Panc1 (cell line): ENCODE results near the gene MXRA8. TPM values are rescaled to one million over a fixed set of nuclear protein-coding genes. Genes with fewer than 3 reads are reported as not detected.

Source experiments
- ATAC-seq: fragments of 200-7000 bp; cut with Tn5 transposase; 2 replicates; pipeline ENCODE4 v1.9.1; 2020; ENCODE audit warnings: mild to moderate bottlenecking, moderate library complexity
- BruUV-seq: library from RNA; stranded (reverse); fragments of 400-500 nt; replicated peaks from 2 replicates; lab custom pipeline; 2021; lab: Mats Ljungman, UMichigan
- CTCF ChIA-PET: fragments of 300-600 bp; sonication (Branson Sonifier 250); formaldehyde crosslinking; loops from one replicate; lab custom pipeline; 2022; ENCODE audit warnings: antibody characterized with exemption; lab: Charles Lee
- POLR2A ChIA-PET: fragments of 300-600 bp; sonication (Branson Sonifier 250); formaldehyde crosslinking; loops from one replicate; lab custom pipeline; 2022; ENCODE audit warnings: antibody characterized with exemption; lab: Charles Lee
- DNase-seq: peaks from one replicate; pipeline ENCODE4 v3.0.0-alpha.2; 2010; ENCODE audit warnings: low read depth, low spot score
- H3K27ac ChIP-seq: 2 replicates; pipeline ENCODE4 v1.5.1; 2011; ENCODE audit warnings: mild to moderate bottlenecking, low read length, inconsistent platforms
- H3K27me3 ChIP-seq: fragments of 200-500 bp; sonication (Bioruptor generic); 2 replicates; pipeline ENCODE4 v1.6.0; 2014; ENCODE audit warnings: low read length, inconsistent platforms; ENCODE audit not compliant: control insufficient read depth, insufficient read depth
- H3K36me3 ChIP-seq: fragments of 200-500 bp; sonication (Bioruptor generic); 2 replicates; pipeline ENCODE4 v1.5.1; 2014; ENCODE audit warnings: inconsistent platforms, mild to moderate bottlenecking, low read length, moderate library complexity; ENCODE audit not compliant: control insufficient read depth, insufficient read depth
- H3K4me1 ChIP-seq: 2 replicates; pipeline ENCODE4 v1.5.1; 2011; ENCODE audit warnings: inconsistent platforms, mild to moderate bottlenecking, low read length, moderate library complexity; ENCODE audit not compliant: control insufficient read depth, insufficient read depth
- H3K4me3 ChIP-seq, 2 experiments: 2 replicates each; pipeline ENCODE4 v1.5.1; 2011 to 2012; ENCODE audit warnings: low read depth in 2 of 2, low read length in 2 of 2, mild to moderate bottlenecking in 2 of 2, inconsistent platforms in 1 of 2, moderate library complexity in 1 of 2
- H3K9me3 ChIP-seq: fragments of 200-500 bp; sonication (Bioruptor generic); 2 replicates; pipeline ENCODE4 v1.5.1; 2014; ENCODE audit warnings: low read depth, mild to moderate bottlenecking, inconsistent platforms, low read length, moderate library complexity; ENCODE audit not compliant: control insufficient read depth, insufficient read depth
- POLR2AphosphoS5 ChIP-seq: IDR thresholded peaks from 2 replicates; pipeline ENCODE4 v1.6.1; 2012; ENCODE audit warnings: mild to moderate bottlenecking, low read depth, low read length, moderate library complexity
- SIN3A ChIP-seq: IDR thresholded peaks from 2 replicates; pipeline ENCODE4 v1.6.1; 2012; ENCODE audit warnings: low read depth, mild to moderate bottlenecking, low read length, moderate library complexity, borderline replicate concordance; ENCODE audit not compliant: insufficient read depth
- TCF7L2 ChIP-seq: IDR thresholded peaks from 2 replicates; pipeline ENCODE4 v1.6.1; 2011; ENCODE audit warnings: mild to moderate bottlenecking, low read depth, low read length, inconsistent platforms
- in situ Hi-C: cut with HindIII; loops from 2 replicates; pipeline ENCODE4 v1.10.0; 2016; ENCODE audit warnings: low sequenced_read_pairs, low pct_unique_long_range_greater_than_20kb
- intact Hi-C: fragments of 100-400 bp; cut with micrococcal nuclease; formaldehyde crosslinking; loops from one replicate; pipeline ENCODE4 v1.10.0; 2022; ENCODE audit not compliant: unreplicated experiment
- total RNA-seq: library from RNA; stranded (reverse); gene quantifications from one replicate; pipeline ENCODE4 v1.2.1, GENCODE V29; 2021; ENCODE audit not compliant: unreplicated experiment
- TF ChIP-seq, protein P1 (sequence below): fragments of 450-650 bp; IDR thresholded peaks from 2 replicates; pipeline ENCODE4 v1.5.1; 2017; ENCODE audit warnings: mild to moderate bottlenecking
- TF ChIP-seq, protein P2 (sequence below), 2 experiments: IDR thresholded peaks; 2 replicates each; pipeline ENCODE4 v1.6.1; 2011 to 2012; ENCODE audit warnings: low read depth in 2 of 2, control low read depth in 1 of 2, low read length in 1 of 2, mild to moderate bottlenecking in 1 of 2, moderate library complexity in 1 of 2; ENCODE audit not compliant: insufficient read depth in 1 of 2

MXRA8 gene
- total RNA-seq, 1 experiment from 2014 or later, result 96.0 TPM

DNA sequence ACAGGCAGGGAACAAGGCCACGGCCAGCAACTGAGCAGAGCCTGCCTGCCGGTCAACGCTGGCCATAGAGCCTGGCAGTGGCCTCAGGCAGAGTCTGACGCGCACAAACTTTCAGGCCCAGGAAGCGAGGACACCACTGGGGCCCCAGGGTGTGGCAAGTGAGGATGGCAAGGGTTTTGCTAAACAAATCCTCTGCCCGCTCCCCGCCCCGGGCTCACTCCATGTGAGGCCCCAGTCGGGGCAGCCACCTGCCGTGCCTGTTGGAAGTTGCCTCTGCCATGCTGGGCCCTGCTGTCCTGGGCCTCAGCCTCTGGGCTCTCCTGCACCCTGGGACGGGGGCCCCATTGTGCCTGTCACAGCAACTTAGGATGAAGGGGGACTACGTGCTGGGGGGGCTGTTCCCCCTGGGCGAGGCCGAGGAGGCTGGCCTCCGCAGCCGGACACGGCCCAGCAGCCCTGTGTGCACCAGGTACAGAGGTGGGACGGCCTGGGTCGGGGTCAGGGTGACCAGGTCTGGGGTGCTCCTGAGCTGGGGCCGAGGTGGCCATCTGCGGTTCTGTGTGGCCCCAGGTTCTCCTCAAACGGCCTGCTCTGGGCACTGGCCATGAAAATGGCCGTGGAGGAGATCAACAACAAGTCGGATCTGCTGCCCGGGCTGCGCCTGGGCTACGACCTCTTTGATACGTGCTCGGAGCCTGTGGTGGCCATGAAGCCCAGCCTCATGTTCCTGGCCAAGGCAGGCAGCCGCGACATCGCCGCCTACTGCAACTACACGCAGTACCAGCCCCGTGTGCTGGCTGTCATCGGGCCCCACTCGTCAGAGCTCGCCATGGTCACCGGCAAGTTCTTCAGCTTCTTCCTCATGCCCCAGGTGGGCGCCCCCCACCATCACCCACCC lies 27.0 kb downstream of the MXRA8 start, which contains the start of gene TAS1R3:
Gene TAS1R3, plus strand, starts transcription at position 213 of the 898 bp plus-strand sequence. Its CDS starts 66 bp downstream, at position 279.
- CTCF ChIA-PET, result no interaction called here
- peaks cover 2% of the 10 kb centered on the region; the same call in 1 of the 2 replicates for H3K4me1 ChIP-seq
- POLR2A ChIA-PET, result no interaction called here
- no peaks in the 10 kb centered on the region for H3K27me3 ChIP-seq
- H3K9me3 ChIP-seq, result no peaks in the 10 kb centered on the region
- in situ Hi-C loops (no loop called here), intact Hi-C loops (no loop called here)
- H3K36me3 ChIP-seq, result no peaks in the 10 kb centered on the region
- BruUV-seq, result no TSS peak
- no peak within 1 kb of the TSS for H3K27ac ChIP-seq
- no peak for DNase-seq
- ATAC-seq, result peak; percentile 9; the same call in 1 of the 2 replicates
- H3K4me3 ChIP-seq, result no peak within 1 kb of the TSS
- no peak for TF ChIP-seq TCF7L2
- no peak for TF ChIP-seq POLR2AphosphoS5
- TF ChIP-seq, protein P1, sequence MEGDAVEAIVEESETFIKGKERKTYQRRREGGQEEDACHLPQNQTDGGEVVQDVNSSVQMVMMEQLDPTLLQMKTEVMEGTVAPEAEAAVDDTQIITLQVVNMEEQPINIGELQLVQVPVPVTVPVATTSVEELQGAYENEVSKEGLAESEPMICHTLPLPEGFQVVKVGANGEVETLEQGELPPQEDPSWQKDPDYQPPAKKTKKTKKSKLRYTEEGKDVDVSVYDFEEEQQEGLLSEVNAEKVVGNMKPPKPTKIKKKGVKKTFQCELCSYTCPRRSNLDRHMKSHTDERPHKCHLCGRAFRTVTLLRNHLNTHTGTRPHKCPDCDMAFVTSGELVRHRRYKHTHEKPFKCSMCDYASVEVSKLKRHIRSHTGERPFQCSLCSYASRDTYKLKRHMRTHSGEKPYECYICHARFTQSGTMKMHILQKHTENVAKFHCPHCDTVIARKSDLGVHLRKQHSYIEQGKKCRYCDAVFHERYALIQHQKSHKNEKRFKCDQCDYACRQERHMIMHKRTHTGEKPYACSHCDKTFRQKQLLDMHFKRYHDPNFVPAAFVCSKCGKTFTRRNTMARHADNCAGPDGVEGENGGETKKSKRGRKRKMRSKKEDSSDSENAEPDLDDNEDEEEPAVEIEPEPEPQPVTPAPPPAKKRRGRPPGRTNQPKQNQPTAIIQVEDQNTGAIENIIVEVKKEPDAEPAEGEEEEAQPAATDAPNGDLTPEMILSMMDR, result no peak
- TF ChIP-seq, protein P2, sequence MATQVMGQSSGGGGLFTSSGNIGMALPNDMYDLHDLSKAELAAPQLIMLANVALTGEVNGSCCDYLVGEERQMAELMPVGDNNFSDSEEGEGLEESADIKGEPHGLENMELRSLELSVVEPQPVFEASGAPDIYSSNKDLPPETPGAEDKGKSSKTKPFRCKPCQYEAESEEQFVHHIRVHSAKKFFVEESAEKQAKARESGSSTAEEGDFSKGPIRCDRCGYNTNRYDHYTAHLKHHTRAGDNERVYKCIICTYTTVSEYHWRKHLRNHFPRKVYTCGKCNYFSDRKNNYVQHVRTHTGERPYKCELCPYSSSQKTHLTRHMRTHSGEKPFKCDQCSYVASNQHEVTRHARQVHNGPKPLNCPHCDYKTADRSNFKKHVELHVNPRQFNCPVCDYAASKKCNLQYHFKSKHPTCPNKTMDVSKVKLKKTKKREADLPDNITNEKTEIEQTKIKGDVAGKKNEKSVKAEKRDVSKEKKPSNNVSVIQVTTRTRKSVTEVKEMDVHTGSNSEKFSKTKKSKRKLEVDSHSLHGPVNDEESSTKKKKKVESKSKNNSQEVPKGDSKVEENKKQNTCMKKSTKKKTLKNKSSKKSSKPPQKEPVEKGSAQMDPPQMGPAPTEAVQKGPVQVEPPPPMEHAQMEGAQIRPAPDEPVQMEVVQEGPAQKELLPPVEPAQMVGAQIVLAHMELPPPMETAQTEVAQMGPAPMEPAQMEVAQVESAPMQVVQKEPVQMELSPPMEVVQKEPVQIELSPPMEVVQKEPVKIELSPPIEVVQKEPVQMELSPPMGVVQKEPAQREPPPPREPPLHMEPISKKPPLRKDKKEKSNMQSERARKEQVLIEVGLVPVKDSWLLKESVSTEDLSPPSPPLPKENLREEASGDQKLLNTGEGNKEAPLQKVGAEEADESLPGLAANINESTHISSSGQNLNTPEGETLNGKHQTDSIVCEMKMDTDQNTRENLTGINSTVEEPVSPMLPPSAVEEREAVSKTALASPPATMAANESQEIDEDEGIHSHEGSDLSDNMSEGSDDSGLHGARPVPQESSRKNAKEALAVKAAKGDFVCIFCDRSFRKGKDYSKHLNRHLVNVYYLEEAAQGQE (IDR thresholded peaks at IDR 0.05; ENCODE audit: insufficient read depth in 1 of 2, low read depth in 2 of 2, low read length in 1 of 2), result no peak
- no peak for TF ChIP-seq SIN3A

DNA sequence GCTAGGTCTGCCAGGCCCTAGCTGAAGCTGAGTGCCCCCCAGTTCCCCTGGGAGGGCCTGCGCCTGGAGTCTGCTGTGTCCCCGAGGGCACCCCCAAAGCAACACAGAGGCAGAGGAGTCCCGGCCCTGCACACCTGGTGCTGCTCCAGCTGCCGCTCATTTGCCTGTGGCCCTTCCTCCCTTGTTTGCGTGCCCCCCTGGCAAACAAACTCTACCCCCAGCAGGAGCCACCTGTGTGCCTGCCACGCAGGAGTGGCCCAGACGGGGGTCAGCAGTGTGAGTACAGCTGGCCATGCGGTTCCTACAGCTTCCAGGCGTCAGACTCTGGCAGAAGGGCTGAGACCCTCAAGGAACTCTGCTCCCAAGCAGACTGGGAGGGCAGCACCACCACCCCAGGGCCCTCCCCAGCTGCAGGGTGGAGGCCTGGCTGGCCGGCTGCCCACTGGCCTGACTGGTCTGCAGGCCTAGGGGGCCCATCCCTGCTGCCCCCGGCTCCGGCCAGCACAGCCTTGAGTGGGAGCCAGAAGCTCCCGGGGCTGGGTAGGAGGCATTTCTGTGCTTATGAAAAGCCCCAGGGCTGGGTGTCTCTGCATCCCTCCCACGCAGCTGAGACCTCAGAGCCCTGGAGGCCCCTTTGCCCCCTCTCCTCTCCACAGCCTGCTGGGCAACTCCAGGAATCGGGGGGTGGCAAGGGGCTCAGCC lies 27.8 kb downstream of the MXRA8 start:
- intact Hi-C loops, result no loop called here
- TF ChIP-seq, protein P1, result no peak
- no peak for TF ChIP-seq SIN3A
- TF ChIP-seq TCF7L2, result no peak
- TF ChIP-seq POLR2AphosphoS5, result no peak
- TF ChIP-seq, protein P2 (IDR thresholded peaks at IDR 0.05; ENCODE audit: insufficient read depth in 1 of 2, low read depth in 2 of 2, low read length in 1 of 2), result no peak
- H3K36me3 ChIP-seq, result no peaks in the 10 kb centered on the region
- no peak for DNase-seq
- ChIA-PET CTCF (no interaction called here), POLR2A (no interaction called here)
- no TSS peak for BruUV-seq
- in situ Hi-C loops, result no loop called here
- ATAC-seq, result no peak
- H3K4me3 ChIP-seq, result no peak overlapping the region
- H3K4me1 ChIP-seq, result peaks cover 10% of the 10 kb centered on the region; the same call in 1 of the 2 replicates
- H3K27me3 ChIP-seq, result no peaks in the 10 kb centered on the region
- no peaks in the 10 kb centered on the region for H3K9me3 ChIP-seq
- no peak overlapping the region for H3K27ac ChIP-seq
